GM12873 (cell line): Measurements from ENCODE around the gene M6PR.

ENCODE experiments used
- TF ChIP-seq, protein P1 (sequence below): IDR thresholded peaks from 2 replicates; pipeline ENCODE4 v1.5.1; 2012; ENCODE audit warnings: low read depth, mild to moderate bottlenecking, moderate library complexity, low read length, control low read depth; ENCODE audit not compliant: insufficient read depth; ENCODE audit errors: missing control alignments

M6PR gene

DNA sequence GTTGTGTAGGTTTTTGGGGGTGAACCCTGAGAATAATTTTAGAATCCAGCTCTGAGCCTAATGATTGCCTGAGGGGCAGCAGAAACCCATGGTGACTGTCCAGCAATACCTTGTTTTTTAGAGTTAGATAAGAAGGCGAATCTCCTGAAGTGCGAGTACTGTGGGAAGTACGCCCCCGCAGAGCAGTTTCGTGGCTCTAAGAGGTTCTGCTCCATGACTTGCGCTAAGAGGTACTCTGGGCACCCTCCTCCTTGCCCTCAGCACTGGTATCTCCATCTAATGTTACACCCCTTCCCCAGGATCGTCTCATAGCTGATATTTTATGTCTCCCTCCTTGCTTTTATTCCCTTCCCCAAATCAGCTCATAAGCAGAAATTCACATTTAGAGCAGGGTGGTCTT lies 12.7 kb downstream of the M6PR start:
- TF ChIP-seq, protein P1, sequence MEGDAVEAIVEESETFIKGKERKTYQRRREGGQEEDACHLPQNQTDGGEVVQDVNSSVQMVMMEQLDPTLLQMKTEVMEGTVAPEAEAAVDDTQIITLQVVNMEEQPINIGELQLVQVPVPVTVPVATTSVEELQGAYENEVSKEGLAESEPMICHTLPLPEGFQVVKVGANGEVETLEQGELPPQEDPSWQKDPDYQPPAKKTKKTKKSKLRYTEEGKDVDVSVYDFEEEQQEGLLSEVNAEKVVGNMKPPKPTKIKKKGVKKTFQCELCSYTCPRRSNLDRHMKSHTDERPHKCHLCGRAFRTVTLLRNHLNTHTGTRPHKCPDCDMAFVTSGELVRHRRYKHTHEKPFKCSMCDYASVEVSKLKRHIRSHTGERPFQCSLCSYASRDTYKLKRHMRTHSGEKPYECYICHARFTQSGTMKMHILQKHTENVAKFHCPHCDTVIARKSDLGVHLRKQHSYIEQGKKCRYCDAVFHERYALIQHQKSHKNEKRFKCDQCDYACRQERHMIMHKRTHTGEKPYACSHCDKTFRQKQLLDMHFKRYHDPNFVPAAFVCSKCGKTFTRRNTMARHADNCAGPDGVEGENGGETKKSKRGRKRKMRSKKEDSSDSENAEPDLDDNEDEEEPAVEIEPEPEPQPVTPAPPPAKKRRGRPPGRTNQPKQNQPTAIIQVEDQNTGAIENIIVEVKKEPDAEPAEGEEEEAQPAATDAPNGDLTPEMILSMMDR = no peak

DNA sequence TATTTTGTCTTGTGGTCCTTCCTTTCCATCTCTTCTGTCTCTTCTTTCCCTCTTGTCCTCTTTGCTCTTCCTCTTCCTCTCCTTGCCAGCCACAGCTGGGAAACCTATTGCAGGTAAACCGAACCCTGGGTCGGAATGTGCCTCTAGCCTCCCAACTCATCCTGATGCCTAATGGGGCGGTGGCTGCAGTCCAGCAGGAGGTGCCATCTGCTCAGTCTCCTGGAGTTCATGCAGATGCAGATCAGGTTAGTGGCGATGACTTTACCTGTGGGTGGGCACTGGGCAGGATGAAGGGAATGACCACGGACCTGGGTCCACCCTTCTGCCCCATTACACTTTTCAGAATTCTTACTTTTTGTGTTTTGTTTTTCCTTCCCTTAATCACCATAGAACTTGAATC lies 26.9 kb downstream of the M6PR start:
- TF ChIP-seq, protein P1 = peak; percentile 10

DNA sequence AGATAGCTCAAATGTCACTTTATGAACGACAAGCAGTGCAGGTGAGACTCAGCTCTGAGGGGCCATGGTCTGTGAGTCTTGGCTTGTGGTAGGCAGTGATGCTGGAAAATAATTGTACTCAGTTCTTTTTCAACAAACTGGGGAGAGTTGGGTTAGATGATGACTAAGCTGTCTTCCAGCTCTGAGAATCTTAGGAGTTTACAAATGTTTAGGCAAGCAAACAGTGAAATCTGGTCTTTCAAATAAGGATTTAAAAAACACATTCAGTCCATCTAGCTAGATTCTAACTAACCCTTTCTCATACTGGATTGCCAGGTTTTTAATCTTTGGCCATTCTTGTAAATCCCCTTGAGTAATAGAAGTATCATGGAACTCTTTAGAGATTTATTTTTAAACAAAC lies 31.7 kb downstream of the M6PR start:
- TF ChIP-seq, protein P1 = no peak

DNA sequence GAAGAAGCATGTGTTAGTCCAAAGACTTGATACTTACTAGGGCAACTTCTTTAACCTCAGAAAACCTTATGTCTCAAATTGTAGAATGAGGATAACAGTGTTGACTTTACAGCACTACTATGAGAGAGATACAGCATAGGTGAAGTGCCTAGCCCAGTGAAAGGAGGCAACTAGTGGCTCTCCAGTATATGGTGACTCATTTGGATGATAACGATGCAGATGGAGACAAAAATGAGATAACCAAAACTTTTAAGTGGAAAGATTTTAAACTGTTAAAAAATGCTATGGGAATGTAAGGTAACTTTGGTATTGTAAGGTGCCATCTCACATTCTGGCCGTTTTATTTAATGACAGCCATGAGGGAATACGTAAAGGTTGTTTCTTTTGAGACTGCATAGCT lies 32.4 kb downstream of the M6PR start:
- TF ChIP-seq, protein P1 = no peak

DNA sequence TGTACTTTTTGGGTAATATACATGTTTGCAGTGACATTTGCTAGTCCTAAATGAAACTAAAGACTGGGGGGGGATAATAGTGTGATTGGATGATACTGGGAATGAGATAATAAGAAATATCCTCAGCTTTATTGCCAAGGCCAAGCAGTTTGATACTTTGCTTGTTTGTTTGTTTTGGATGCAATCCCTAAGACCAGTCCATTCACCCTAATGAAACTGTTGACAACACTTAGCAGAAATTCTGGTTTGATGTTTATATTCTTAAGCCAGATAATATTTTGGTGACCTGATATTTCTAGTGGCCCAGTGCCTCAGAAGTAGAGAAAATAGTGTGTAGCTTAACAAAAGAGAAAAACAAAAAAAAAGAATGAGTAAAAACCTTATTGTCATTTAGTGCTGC lies 33.3 kb downstream of the M6PR start:
- TF ChIP-seq, protein P1 = no peak

DNA sequence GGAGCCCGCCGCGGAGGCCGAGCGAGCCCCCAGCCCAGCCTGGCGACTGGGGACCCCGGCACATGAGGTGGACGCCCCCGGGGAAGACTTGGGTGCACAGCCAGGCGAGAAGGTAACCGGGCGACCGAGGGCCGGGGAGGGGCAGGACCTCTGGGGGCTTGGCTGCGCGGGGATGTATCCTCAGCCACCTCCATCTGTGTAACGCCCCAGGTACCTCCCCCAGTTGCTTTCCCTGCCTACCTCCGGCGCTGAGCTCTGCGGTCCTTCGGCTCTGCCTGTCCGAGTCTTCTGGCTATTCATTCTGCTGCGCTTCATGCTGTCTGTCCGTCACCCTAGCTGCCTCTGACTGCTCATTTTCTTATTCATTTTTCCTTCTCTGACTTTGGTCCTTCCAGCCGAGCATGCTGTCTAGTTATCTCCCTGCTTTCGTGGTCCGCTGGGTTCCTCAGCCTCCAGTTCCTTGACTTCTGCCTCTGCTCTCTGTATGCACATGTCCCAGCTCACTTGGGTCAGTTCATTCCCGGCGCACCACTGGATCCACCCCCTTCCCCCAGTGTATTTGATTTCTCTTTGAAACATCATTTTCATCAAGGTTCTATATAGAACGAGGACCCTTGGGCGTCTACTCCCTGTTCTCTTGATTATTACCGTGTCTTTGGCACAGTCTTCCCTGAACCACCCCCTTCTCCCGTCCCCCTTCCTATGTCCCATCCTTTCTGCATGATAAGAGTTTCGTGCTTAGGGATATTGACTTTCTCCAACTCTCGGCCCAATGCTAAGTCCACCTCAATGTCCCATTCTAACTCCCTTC lies 34.5 kb downstream of the M6PR start:
- TF ChIP-seq, protein P1 = no peak

DNA sequence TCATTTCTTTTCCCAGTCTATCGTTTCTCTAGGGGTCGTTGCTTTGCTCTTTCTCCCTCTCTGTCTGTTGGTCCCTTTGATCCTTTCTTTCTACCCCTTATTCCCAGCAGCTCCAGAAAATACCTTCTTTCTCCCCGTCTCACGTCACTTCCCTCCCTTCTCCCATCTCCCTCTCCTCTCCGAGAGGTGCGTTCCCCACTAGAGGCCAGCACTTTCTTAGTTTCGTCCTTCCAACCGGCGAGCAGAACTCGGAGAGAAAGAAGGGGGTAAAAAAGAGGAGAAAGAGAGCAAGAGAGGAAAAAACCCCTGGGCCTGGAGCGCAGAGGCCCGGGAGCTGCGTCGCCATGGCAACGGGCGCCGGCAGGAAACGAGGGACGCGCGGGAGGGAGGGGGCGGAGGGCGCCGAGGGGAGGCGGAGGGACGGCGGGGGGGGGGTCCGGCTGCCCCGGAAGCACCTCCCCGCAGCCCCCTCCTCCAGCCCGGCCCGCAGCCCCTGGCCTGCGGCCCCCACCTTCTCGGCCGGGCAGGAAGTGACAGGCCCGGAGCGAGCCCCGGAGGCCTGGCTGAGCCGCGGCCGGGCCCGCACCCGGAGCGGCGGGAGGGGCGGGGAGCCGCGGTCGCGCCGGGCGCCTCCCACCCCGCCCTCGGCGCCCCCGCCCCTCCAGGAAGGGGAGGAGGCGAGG lies 35.3 kb downstream of the M6PR start, which contains the start of gene PHC1:
Gene PHC1, plus strand, starts transcription at position 477 of the 683 bp plus-strand sequence. CDS start 3,169 bp downstream, outside the sequence.
- TF ChIP-seq, protein P1 = peak; percentile 43
